Measurements from ENCODE around the gene PAX2.

Gene PAX2

DNA sequence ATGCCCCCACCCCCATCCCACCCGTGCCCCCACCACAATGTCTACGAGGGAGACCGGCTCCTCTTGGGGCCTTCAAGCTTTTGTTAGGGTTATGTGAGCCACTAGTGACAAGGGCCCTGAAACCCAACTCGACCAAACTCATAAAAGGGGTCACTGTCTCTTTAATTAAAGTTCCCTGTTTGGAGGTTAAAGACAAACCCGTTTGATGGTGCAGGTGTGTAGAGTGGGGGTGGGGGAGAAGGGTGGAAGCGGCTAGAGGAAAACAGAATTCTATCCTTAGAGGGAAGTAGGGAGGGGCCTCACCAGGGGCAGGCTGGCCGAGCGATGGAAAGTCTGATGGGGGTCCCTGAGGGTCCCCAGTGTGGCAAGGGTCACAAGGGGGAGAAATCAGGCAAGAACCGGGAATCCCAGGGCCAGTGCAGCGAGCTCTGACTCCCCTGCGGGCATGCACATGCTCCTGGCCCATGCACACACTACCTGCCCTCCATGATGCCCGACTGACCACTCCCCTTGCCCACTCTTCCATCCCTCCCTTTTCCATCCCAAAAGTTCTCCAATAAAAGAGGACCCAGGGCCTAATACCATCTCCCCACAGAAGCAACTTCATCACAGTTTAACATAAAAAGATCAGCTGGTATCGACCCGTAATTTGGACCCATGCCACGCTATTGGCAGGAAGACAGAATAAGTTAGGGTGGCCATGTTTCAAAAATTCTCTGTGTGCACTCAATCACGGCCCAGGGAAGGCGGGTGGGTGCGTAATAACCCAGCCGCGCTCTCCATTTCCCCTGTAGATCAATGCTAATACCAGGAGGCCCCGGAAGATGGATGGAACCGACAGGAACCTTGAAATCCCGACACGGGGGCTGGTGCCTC lies 131.4 kb downstream of the PAX2 start:
- DNase-seq (ENCODE audit: low read depth) = no peak
- no peak for TF ChIP-seq CTCF (IDR thresholded peaks at IDR 0.05; ENCODE audit: control insufficient read depth, extremely low read depth, insufficient read depth)
- no peak overlapping the region for H3K4me3 ChIP-seq (ENCODE audit: low read depth, low read length)

DNA sequence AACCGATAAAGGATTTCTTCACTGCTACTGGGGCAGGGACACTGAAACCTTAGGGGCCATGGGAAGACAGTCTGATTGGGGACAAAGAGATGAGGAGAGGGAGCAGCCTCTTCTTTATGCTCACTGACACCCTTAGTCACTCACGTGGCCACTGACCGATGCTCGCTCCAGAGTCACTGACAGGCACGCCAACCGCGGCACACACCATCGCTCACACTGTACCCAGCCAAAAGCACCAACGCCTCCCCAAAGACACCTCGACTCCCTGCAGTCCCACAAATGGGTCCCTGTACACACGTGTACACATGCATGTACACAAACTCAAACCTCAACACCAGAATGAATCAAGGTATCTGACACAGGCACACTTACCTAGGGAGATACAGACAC lies 132.1 kb downstream of the PAX2 start:
- no peak for DNase-seq (ENCODE audit: low read depth)
- H3K4me3 ChIP-seq (ENCODE audit: low read depth, low read length) = no peak overlapping the region
- TF ChIP-seq CTCF (IDR thresholded peaks at IDR 0.05; ENCODE audit: control insufficient read depth, extremely low read depth, insufficient read depth) = no peak

- H3K4me3 ChIP-seq (ENCODE audit: low read depth, low read length) = no peak overlapping the region
- peak; percentile 73 for TF ChIP-seq CTCF (IDR thresholded peaks at IDR 0.05; ENCODE audit: control insufficient read depth, extremely low read depth, insufficient read depth)
- DNase-seq (ENCODE audit: low read depth) = peak; percentile 6
These were observed 133.0 kb downstream of the PAX2 start for GRCh38 chr10:100878291-100878910.
